Loucy (cell line): Measurements from ENCODE around the gene CDYL.

Experiments
- CTCF ChIP-seq: fragments of 200-600 bp; sonication (generic); conservative IDR thresholded peaks from 2 replicates; pipeline ENCODE4 v1.5.1; 2014; ENCODE audit warnings: mild to moderate bottlenecking, antibody characterized with exemption, low read length
- EZH2phosphoT487 ChIP-seq: fragments of 200-600 bp; IDR thresholded peaks from 2 replicates; pipeline ENCODE4 v1.6.1; 2018; ENCODE audit warnings: antibody characterized with exemption, mild to moderate bottlenecking, moderate library complexity, borderline replicate concordance

GRCh38 chr6:4947716-4948115 is 171.5 kb downstream of the CDYL start:
- no peak for TF ChIP-seq CTCF
- TF ChIP-seq EZH2phosphoT487, result no peak
